Measurements from ENCODE around the gene RDH16.

- TF ChIP-seq ARNTL (CRISPR knock-in tag; IDR thresholded peaks at IDR 0.05; ENCODE audit: borderline replicate concordance, low read depth) = no peak
- no peak for TF ChIP-seq SNAI2 (CRISPR knock-in tag; IDR thresholded peaks at IDR 0.05)
- no peak for TF ChIP-seq CREB5 (CRISPR knock-in tag; IDR thresholded peaks at IDR 0.05; ENCODE audit: low read depth)
- TF ChIP-seq PPARA (CRISPR knock-in tag; IDR thresholded peaks at IDR 0.05; ENCODE audit: borderline replicate concordance) = no peak
- TF ChIP-seq CSRNP3 (CRISPR knock-in tag; IDR thresholded peaks at IDR 0.05) = no peak
- no peak for TF ChIP-seq CSDC2 (CRISPR knock-in tag; IDR thresholded peaks at IDR 0.05)
- no peak for TF ChIP-seq BACH2 (CRISPR knock-in tag; IDR thresholded peaks at IDR 0.05; ENCODE audit: borderline replicate concordance)
- no peak for TF ChIP-seq ZNF565 (CRISPR knock-in tag; conservative IDR thresholded peaks at IDR 0.05; ENCODE audit: low read depth)
- no peak for TF ChIP-seq PATZ1 (CRISPR knock-in tag; IDR thresholded peaks at IDR 0.05; ENCODE audit: borderline replicate concordance)
Measured at GRCh38 chr12:56994231-56994746, 36.9 kb upstream of the RDH16 start.
